Right atrium auricular region (tissue), 2 donors: ENCODE data around the gene FSD1L. TPM values are rescaled to one million over a fixed set of nuclear protein-coding genes. Genes with fewer than 3 reads are reported as not detected.

Experiments used
- DNase-seq: peaks from one replicate; pipeline ENCODE4 v3.0.0-alpha.2; 2019; ENCODE audit warnings: low spot score
- H3K27ac ChIP-seq, 2 donors: fragments of 200-600 bp; sonication (generic); 1 replicate in 1 of 2; 2 replicates in 1 of 2; pipeline ENCODE4 v1.5.1; 2016 to 2019
- H3K27me3 ChIP-seq, 2 donors: fragments of 200-600 bp; sonication (generic); one replicate each; pipeline versions ENCODE4 v1.5.1 to v1.6.0; 2017 to 2019
- H3K36me3 ChIP-seq: fragments of 200-600 bp; sonication (generic); one replicate; pipeline ENCODE4 v1.5.1; 2016
- H3K4me1 ChIP-seq, 2 donors: fragments of 200-600 bp; sonication (generic); one replicate each; pipeline versions ENCODE4 v1.5.1 to v1.6.0; 2017 to 2019
- H3K4me3 ChIP-seq, 2 donors: fragments of 200-600 bp; sonication (generic); 1 replicate in 1 of 2; 2 replicates in 1 of 2; pipeline ENCODE4 v1.5.1; 2017 to 2019; ENCODE audit warnings: mild to moderate bottlenecking in 1 of 2, moderate library complexity in 1 of 2
- H3K9me3 ChIP-seq, 2 donors: fragments of 200-600 bp; sonication (generic); one replicate each; pipeline ENCODE4 v1.5.1; 2019
- total RNA-seq, 2 donors: library from RNA; depleted of rRNA; stranded (reverse); fragments of >200 nt; gene quantifications; one replicate each; pipeline ENCODE4 v1.1.0, GENCODE V29; 2016
- TF ChIP-seq, protein P1 (sequence below), 2 donors: fragments of 200-600 bp; sonication (generic); IDR thresholded peaks; one replicate each; pipeline ENCODE4 v1.5.1; 2019; ENCODE audit warnings: antibody characterized with exemption in 2 of 2

FSD1L gene
- total RNA-seq, 2 donors from 2014 or later = 1.6 to 1.7 TPM

DNA sequence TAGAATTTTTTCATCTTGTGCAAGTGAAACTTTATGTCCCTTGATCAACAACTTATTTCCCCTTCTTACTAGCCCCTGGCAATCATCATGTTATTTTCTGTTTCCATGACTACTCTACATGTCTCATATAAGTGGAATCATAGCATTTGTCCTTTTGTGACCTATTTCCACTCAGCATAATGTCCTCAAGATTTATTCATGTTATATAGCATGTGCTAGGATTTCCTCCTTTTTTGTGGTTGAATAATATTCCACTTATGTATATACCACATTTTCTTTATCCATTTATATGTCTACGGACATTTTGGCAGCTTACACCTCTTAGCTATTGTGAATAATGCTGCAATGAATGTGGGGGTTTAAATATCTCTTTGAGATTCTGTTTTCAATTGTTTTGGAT lies 21.0 kb downstream of the FSD1L start:
- Histone ChIP-seq H3K9me3 (no peaks in the 10 kb centered on the region), H3K4me3 (no peak overlapping the region), H3K27ac (no peak overlapping the region), H3K36me3 (peaks cover 13% of the 10 kb centered on the region), H3K4me1 (no peaks in the 10 kb centered on the region), H3K27me3 (no peaks in the 10 kb centered on the region)
- TF ChIP-seq, protein P1, sequence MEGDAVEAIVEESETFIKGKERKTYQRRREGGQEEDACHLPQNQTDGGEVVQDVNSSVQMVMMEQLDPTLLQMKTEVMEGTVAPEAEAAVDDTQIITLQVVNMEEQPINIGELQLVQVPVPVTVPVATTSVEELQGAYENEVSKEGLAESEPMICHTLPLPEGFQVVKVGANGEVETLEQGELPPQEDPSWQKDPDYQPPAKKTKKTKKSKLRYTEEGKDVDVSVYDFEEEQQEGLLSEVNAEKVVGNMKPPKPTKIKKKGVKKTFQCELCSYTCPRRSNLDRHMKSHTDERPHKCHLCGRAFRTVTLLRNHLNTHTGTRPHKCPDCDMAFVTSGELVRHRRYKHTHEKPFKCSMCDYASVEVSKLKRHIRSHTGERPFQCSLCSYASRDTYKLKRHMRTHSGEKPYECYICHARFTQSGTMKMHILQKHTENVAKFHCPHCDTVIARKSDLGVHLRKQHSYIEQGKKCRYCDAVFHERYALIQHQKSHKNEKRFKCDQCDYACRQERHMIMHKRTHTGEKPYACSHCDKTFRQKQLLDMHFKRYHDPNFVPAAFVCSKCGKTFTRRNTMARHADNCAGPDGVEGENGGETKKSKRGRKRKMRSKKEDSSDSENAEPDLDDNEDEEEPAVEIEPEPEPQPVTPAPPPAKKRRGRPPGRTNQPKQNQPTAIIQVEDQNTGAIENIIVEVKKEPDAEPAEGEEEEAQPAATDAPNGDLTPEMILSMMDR (IDR thresholded peaks at IDR 0.05) = no peak
- no peak for DNase-seq

- no peak for DNase-seq
- H3K27ac ChIP-seq = no peak overlapping the region
- H3K27me3 ChIP-seq = no peaks in the 10 kb centered on the region
- H3K36me3 ChIP-seq = no peaks in the 10 kb centered on the region
- no peak overlapping the region for H3K4me3 ChIP-seq
- no peaks in the 10 kb centered on the region for H3K9me3 ChIP-seq
- TF ChIP-seq, protein P1 (IDR thresholded peaks at IDR 0.05) = no peak
- H3K4me1 ChIP-seq = no peaks in the 10 kb centered on the region
Observed at GRCh38 chr9:105473221-105473620, 25.4 kb downstream of the FSD1L start.

DNA sequence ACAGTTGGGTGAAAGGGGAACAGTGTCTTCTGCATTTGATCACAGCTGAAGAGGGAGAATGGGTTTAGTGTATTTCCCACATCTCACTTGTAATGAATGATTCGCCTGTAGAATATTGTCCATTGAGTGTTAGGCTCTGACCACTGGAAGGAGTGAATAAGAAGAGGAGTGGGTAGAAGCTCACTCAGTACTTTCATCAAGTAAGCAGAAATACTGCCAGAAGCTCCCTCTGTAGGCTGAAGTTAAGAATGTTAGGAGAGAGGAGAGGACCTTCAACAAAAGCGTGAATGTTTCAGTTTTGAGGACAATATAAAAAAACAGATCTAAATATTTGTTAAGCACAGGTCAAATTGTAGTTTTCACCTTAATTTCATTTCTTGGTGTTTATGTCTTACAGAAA lies 27.5 kb downstream of the FSD1L start:
- Histone ChIP-seq H3K4me1 (no peaks in the 10 kb centered on the region), H3K36me3 (no peaks in the 10 kb centered on the region), H3K27me3 (no peaks in the 10 kb centered on the region), H3K4me3 (no peak overlapping the region), H3K9me3 (no peaks in the 10 kb centered on the region), H3K27ac (no peak overlapping the region)
- TF ChIP-seq, protein P1 (IDR thresholded peaks at IDR 0.05) = peak in 1 of 2 donors; percentile 56
- DNase-seq = no peak

DNA sequence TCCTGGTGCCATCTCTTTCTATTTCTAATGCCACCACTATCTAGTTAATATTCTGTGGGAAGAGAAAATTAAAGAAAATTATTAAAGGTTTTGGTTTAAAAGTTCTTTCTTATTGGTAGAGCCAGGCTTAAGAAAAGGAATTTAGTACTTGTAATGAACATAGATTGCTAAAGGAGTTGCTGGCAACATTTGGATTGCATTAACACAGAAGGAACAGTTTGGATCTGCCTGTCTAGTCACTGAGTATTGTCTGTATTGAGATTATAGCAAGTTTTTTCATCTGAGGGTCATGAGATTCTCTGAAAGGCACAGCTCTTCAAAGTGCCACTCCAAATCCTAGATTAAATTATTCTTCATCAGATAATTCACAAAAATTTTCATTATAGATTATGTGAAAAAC lies 32.0 kb downstream of the FSD1L start:
- H3K4me3 ChIP-seq = no peak overlapping the region
- H3K4me1 ChIP-seq = no peaks in the 10 kb centered on the region
- TF ChIP-seq, protein P1 (IDR thresholded peaks at IDR 0.05) = no peak
- no peaks in the 10 kb centered on the region for H3K36me3 ChIP-seq
- H3K27ac ChIP-seq = no peak overlapping the region
- DNase-seq = no peak
- no peaks in the 10 kb centered on the region for H3K9me3 ChIP-seq
- no peaks in the 10 kb centered on the region for H3K27me3 ChIP-seq

GRCh38 chr9:105483618-105484017 lies 35.8 kb downstream of the FSD1L start:
- no peak overlapping the region for H3K4me3 ChIP-seq
- H3K4me1 ChIP-seq = no peaks in the 10 kb centered on the region
- H3K27me3 ChIP-seq = no peaks in the 10 kb centered on the region
- no peaks in the 10 kb centered on the region for H3K9me3 ChIP-seq
- no peaks in the 10 kb centered on the region for H3K36me3 ChIP-seq
- TF ChIP-seq, protein P1 (IDR thresholded peaks at IDR 0.05) = no peak
- no peak for DNase-seq
- no peak overlapping the region for H3K27ac ChIP-seq

DNA sequence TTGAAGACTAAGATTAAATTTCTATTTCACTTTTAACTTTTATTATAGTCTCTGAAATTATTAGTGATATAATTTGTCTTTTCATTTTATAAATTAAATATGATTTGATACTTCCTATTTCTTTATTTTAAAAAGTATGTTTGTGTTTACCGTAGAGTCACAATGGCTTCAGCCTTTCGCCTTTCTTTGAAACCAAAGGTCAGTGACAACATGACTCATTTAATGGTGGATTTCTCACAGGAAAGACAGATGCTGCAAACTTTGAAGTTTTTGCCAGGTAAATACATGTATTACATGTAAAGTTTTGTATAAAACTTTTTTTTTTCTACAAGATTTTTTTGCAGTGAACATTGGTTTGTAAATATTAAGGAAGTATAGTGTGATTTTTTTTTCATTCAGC lies 36.4 kb downstream of the FSD1L start:
- H3K27me3 ChIP-seq = no peaks in the 10 kb centered on the region
- TF ChIP-seq, protein P1 (IDR thresholded peaks at IDR 0.05) = no peak
- no peak overlapping the region for H3K4me3 ChIP-seq
- no peak for DNase-seq
- no peaks in the 10 kb centered on the region for H3K36me3 ChIP-seq
- H3K4me1 ChIP-seq = no peaks in the 10 kb centered on the region
- no peaks in the 10 kb centered on the region for H3K9me3 ChIP-seq
- H3K27ac ChIP-seq = no peak overlapping the region
